ENCODE data around the gene NDOR1. TPM values are rescaled to one million over a fixed set of nuclear protein-coding genes. Genes with fewer than 3 reads are reported as not detected.

NDOR1 gene
- polyA plus RNA-seq, 2 of the 4 experiments (the other 2 are of a cell fraction), result 5.6 to 19.5 TPM

GRCh38 chr9:137188490-137189296, 16.8 kb upstream of the NDOR1 start, which contains the start of the genes ANAPC2 and SSNA1 (continued):
- TF ChIP-seq PBX3 (IDR thresholded peaks at IDR 0.05), result no peak

GRCh38 chr9:137189297-137190295, 15.9 kb upstream of the NDOR1 start:
- H3K4me3 ChIP-seq, result peak overlapping the region; percentile 92
- peak overlapping the region; percentile 97 for H3K27ac ChIP-seq
- no peak for DNase-seq (ENCODE audit: low read depth in 1 of 2, low spot score in 1 of 2)
- ChIA-PET CTCF (interaction anchor here (0.6 to 11.5 kb wide), 25 partner anchors 9 to 125 kb away, joined by 3 to 156 read pairs (median 4); partner anchors contain the start of genes CYSRT1, GRIN1, LRRC26 and RNF208), POLR2A (interaction anchor here (0.6 to 3.4 kb wide), 16 partner anchors 9 to 62 kb away, joined by 3 to 38 read pairs (median 7); partner anchors contain the start of genes CYSRT1, NDOR1, RNF208 and RNF224)
- peak overlapping the region; percentile 99 for H3K4me2 ChIP-seq
- FAIRE-seq, result no peak
- ATAC-seq, result peak in 1 of 2 experiments; percentile 19; a peak in 4 of 6 replicates
- peaks cover 31% of the 10 kb centered on the region for H3K4me1 ChIP-seq
- no peaks in the 10 kb centered on the region for H3K9me3 ChIP-seq
- 68% methylated on average over 14 of the region's 23 CpGs for WGBS (ENCODE audit: missing lambda C conversion rate)
- TF ChIP-seq HOXB5 (CRISPR knock-in tag; IDR thresholded peaks at IDR 0.05) (no peak), EP300 (IDR thresholded peaks at IDR 0.05) (no peak), ZFP36 (IDR thresholded peaks at IDR 0.05; ENCODE audit: borderline replicate concordance, partially characterized antibody) (no peak), KDM5A (IDR thresholded peaks at IDR 0.05) (no peak), ZNF302 (CRISPR knock-in tag; IDR thresholded peaks at IDR 0.05) (no peak), MAFK (IDR thresholded peaks at IDR 0.05; ENCODE audit: partially characterized antibody) (no peak), HOXB13 (CRISPR knock-in tag; IDR thresholded peaks at IDR 0.05; ENCODE audit: low read depth) (no peak), FOXS1 (CRISPR knock-in tag; IDR thresholded peaks at IDR 0.05) (no peak), POLR2AphosphoS2 (conservative IDR thresholded peaks at IDR 0.05; ENCODE audit: low read length) (no peak), GATA3 (IDR thresholded peaks at IDR 0.05; ENCODE audit: borderline replicate concordance) (no peak), FOSB (CRISPR knock-in tag; IDR thresholded peaks at IDR 0.05) (no peak), RAD21 (conservative IDR thresholded peaks at IDR 0.05 in 1 of 2, IDR thresholded peaks at IDR 0.05 in 1 of 2) (no peak), PHF8 (IDR thresholded peaks at IDR 0.05; ENCODE audit: borderline replicate concordance, low read depth) (no peak), RNF2 (IDR thresholded peaks at IDR 0.05; ENCODE audit: borderline replicate concordance, low read depth) (no peak), JUN (IDR thresholded peaks at IDR 0.05) (no peak), E2F6 (IDR thresholded peaks at IDR 0.05; ENCODE audit: borderline replicate concordance, low read depth) (no peak)

- TF ChIP-seq RAD21 (conservative IDR thresholded peaks at IDR 0.05 in 1 of 2, IDR thresholded peaks at IDR 0.05 in 1 of 2), result peak in 1 of 2 experiments; percentile 35; a peak in 1 of 5 replicates
- TF ChIP-seq PBX3 (IDR thresholded peaks at IDR 0.05), result no peak
- no peak for TF ChIP-seq SMC3 (IDR thresholded peaks at IDR 0.05)
- TF ChIP-seq TP53 (CRISPR knock-in tag; IDR thresholded peaks at IDR 0.05), result no peak
- TF ChIP-seq HDAC2 (IDR thresholded peaks at IDR 0.05), result no peak
- H3K4me1 ChIP-seq, result peaks cover 39% of the 10 kb centered on the region
- CTCF ChIA-PET, result interaction anchor here (0.9 to 11.5 kb wide), 14 partner anchors 7 to 126 kb away, joined by 3 to 156 read pairs (median 7); partner anchors contain the start of genes CYSRT1, LRRC26, RNF208 and RNF224
- H3K4me3 ChIP-seq, result no peak overlapping the region
- DNase-seq (ENCODE audit: low read depth in 1 of 2, low spot score in 1 of 2), result no peak
- POLR2A ChIA-PET, result interaction anchor here (2.1 to 3.4 kb wide), 3 partner anchors 11 to 33 kb away, joined by 15 to 38 read pairs (median 20); partner anchors contain the start of genes CYSRT1, RNF208 and TPRN
- H3K27ac ChIP-seq, result peak overlapping the region in 1 of 2 experiments; percentile 97; a peak in 1 of 6 replicates
- ATAC-seq, result peak; percentile 31 to 44; a peak in 3 of 6 replicates
- H3K4me2 ChIP-seq, result peak overlapping the region; percentile 99
- H3K9me3 ChIP-seq, result no peaks in the 10 kb centered on the region
- 94% methylated on average over 3 of the region's 9 CpGs for WGBS (ENCODE audit: missing lambda C conversion rate)
- no peak for FAIRE-seq
These were observed 15.1 kb upstream of the NDOR1 start for GRCh38 chr9:137190315-137190856.
